Calu3 (cell line): Measurements from ENCODE around the gene LRRC2. TPM values are rescaled to one million over a fixed set of nuclear protein-coding genes. Genes with fewer than 3 reads are reported as not detected.
A peak's percentile ranks its signal among the peaks of the same experiment; 100 is the strongest.
"Not testable (repeated sequence)": the region's sequence is repeated elsewhere in the genome, so short reads cannot be mapped to it uniquely, and the experiment has no call there.

ENCODE experiments used
- BruUV-seq: library from RNA; stranded (reverse); fragments of 400-500 nt; replicated peaks from 2 replicates; lab custom pipeline; 2021; lab: Mats Ljungman, UMichigan
- CTCF ChIA-PET: fragments of 300-600 bp; sonication (Branson Sonifier 250); formaldehyde crosslinking; loops from one replicate; lab custom pipeline; 2022; ENCODE audit warnings: antibody characterized with exemption; lab: Charles Lee
- DNase-seq: peaks from one replicate; pipeline ENCODE4 v3.0.0; 2022
- H3K27ac Mint-ChIP-seq: one replicate; pipeline ENCODE4 v1.8.0; 2022; ENCODE audit warnings: mixed read lengths; ENCODE audit not compliant: unreplicated experiment
- H3K27me3 Mint-ChIP-seq: one replicate; pipeline ENCODE4 v1.8.0; 2022; ENCODE audit warnings: mixed read lengths; ENCODE audit not compliant: unreplicated experiment
- H3K36me3 Mint-ChIP-seq: one replicate; pipeline ENCODE4 v1.8.0; 2022; ENCODE audit warnings: mild to moderate bottlenecking, moderate library complexity, mixed read lengths; ENCODE audit not compliant: insufficient read depth, unreplicated experiment
- H3K4me1 Mint-ChIP-seq: one replicate; pipeline ENCODE4 v1.8.0; 2022; ENCODE audit warnings: mild to moderate bottlenecking, low read depth, mixed read lengths; ENCODE audit not compliant: unreplicated experiment
- H3K4me3 Mint-ChIP-seq: one replicate; pipeline ENCODE4 v1.8.0; 2022; ENCODE audit warnings: mild to moderate bottlenecking, low read depth, moderate library complexity, mixed read lengths; ENCODE audit not compliant: unreplicated experiment
- H3K9me3 Mint-ChIP-seq: one replicate; pipeline ENCODE4 v1.8.0; 2022; ENCODE audit warnings: low read depth, mixed read lengths; ENCODE audit not compliant: unreplicated experiment
- CTCF ChIP-seq: fragments of 200-600 bp; IDR thresholded peaks from one replicate; pipeline ENCODE4 v1.8.0; 2022; ENCODE audit warnings: antibody characterized with exemption; ENCODE audit not compliant: unreplicated experiment
- intact Hi-C: fragments of 100-400 bp; cut with micrococcal nuclease; formaldehyde crosslinking; loops from one replicate; pipeline ENCODE4 v1.10.0; 2022; ENCODE audit not compliant: unreplicated experiment
- total RNA-seq: library from RNA; stranded (reverse); gene quantifications from 2 replicates; pipeline ENCODE4 v1.2.3, GENCODE V29; 2022

Gene LRRC2
- total RNA-seq, 1 experiment from 2014 or later = not detected

GRCh38 chr3:46523556-46523955 lies 42.5 kb downstream of the LRRC2 start:
- Mint-ChIP-seq H3K36me3 (no peaks in the 10 kb centered on the region), H3K27ac (peak overlapping the region; percentile 16), H3K27me3 (no peaks in the 10 kb centered on the region), H3K4me1 (peaks cover 12% of the 10 kb centered on the region), H3K4me3 (no peak overlapping the region), H3K9me3 (no peaks in the 10 kb centered on the region)
- intact Hi-C loops = no loop called here
- DNase-seq = no peak
- TF ChIP-seq CTCF = no peak
- no TSS peak for BruUV-seq
- CTCF ChIA-PET = no interaction called here

- CTCF ChIA-PET, H3K9me3 Mint-ChIP-seq, H3K27ac Mint-ChIP-seq, H3K27me3 Mint-ChIP-seq, DNase-seq, H3K36me3 Mint-ChIP-seq, H3K4me3 Mint-ChIP-seq, BruUV-seq, intact Hi-C loops: not testable (repeated sequence)
- H3K4me1 Mint-ChIP-seq = peaks cover 12% of the 10 kb centered on the region
Observed at GRCh38 chr3:46522201-46522600, 43.9 kb downstream of the LRRC2 start.

- Mint-ChIP-seq H3K27ac (no peak overlapping the region), H3K36me3 (peaks cover 9% of the 10 kb centered on the region), H3K4me3 (no peak overlapping the region), H3K4me1 (peaks cover 22% of the 10 kb centered on the region), H3K9me3 (no peaks in the 10 kb centered on the region), H3K27me3 (no peaks in the 10 kb centered on the region)
- intact Hi-C loops = no loop called here
- no TSS peak for BruUV-seq
- CTCF ChIA-PET = no interaction called here
- no peak for DNase-seq
- no peak for TF ChIP-seq CTCF
Observed at GRCh38 chr3:46521096-46521495, 45.0 kb downstream of the LRRC2 start.

- Mint-ChIP-seq H3K4me1 (peaks cover 22% of the 10 kb centered on the region), H3K27ac (no peak overlapping the region), H3K9me3 (no peaks in the 10 kb centered on the region), H3K27me3 (no peaks in the 10 kb centered on the region), H3K36me3 (peaks cover 9% of the 10 kb centered on the region), H3K4me3 (no peak overlapping the region)
- no peak for TF ChIP-seq CTCF
- no TSS peak for BruUV-seq
- intact Hi-C loops = no loop called here
- CTCF ChIA-PET = no interaction called here
- no peak for DNase-seq
Observed at GRCh38 chr3:46520531-46520930, 45.6 kb downstream of the LRRC2 start.

- Mint-ChIP-seq H3K4me3 (no peak overlapping the region), H3K36me3 (peaks cover 9% of the 10 kb centered on the region), H3K27me3 (no peaks in the 10 kb centered on the region), H3K4me1 (peaks cover 17% of the 10 kb centered on the region), H3K27ac (no peak overlapping the region), H3K9me3 (no peaks in the 10 kb centered on the region)
- BruUV-seq = no TSS peak
- no peak for DNase-seq
- intact Hi-C loops = no loop called here
- CTCF ChIA-PET = no interaction called here
- TF ChIP-seq CTCF = no peak
Observed at GRCh38 chr3:46519952-46520351, 46.1 kb downstream of the LRRC2 start.
